ENCODE results near the gene TMEM30B. TPM values are rescaled to one million over a fixed set of nuclear protein-coding genes. Genes with fewer than 3 reads are reported as not detected.

The TMEM30B gene
- total and polyA plus RNA-seq, 2 of the 13 experiments (the other 11 are each of a cell fraction or from before 2014, with no cell fraction given), result not detected

GRCh38 chr14:61322799-61323290 is 41.7 kb upstream of the TMEM30B start:
- no peak overlapping the region for H2AFZ ChIP-seq (ENCODE audit: low read length)
- H3K4me2 ChIP-seq (ENCODE audit: low read depth, low read length), result no peak overlapping the region
- no peak overlapping the region for H3K9ac ChIP-seq (ENCODE audit: insufficient read depth, low read depth, low read length)
- in situ Hi-C loops (cut with HindIII; ENCODE audit: extremely low pct_ligation_motif_present, low pct_unique_long_range_greater_than_20kb), result no loop called here
- no peaks in the 10 kb centered on the region for H3K79me2 ChIP-seq (ENCODE audit: insufficient read depth, low read length)
- WGBS (ENCODE audit: low lambda C conversion rate), result 73% methylated on average over 13 of the region's 13 CpGs
- DNase-seq (ENCODE audit: low spot score) (no peak), FAIRE-seq (no peak), ATAC-seq (no peak)
- peaks cover 0 to 17% of the 10 kb centered on the region in 2 experiments; a peak in 2 of 5 replicates for H3K27me3 ChIP-seq (ENCODE audit: control insufficient read depth in 1 of 2, insufficient read depth in 2 of 2, low read length in 2 of 2)
- no peak overlapping the region for H3K4me3 ChIP-seq (replicated peaks in 1 of 3; ENCODE audit: insufficient read depth in 1 of 3, low read depth in 2 of 3, low read length in 3 of 3)
- CTCF ChIA-PET (ENCODE audit: low intra/inter-chr PET ratio, low total read pairs), result no interaction called here
- no peak overlapping the region for H3K27ac ChIP-seq (ENCODE audit: extremely low read length, insufficient read depth, low read length)
- intact Hi-C loops (cut with micrococcal nuclease; ENCODE audit: unreplicated experiment), result no loop called here
- H3K36me3 ChIP-seq (replicated peaks in 1 of 2; ENCODE audit: control insufficient read depth in 1 of 2, insufficient read depth in 2 of 2, low read length in 2 of 2), result no peaks in the 10 kb centered on the region
- no TSS peak for BruUV-seq (replicated peaks)
- TF ChIP-seq ZNF441 (CRISPR knock-in tag; IDR thresholded peaks at IDR 0.05; ENCODE audit: borderline replicate concordance) (no peak), NKX3-1 (CRISPR knock-in tag; IDR thresholded peaks at IDR 0.05) (no peak), KDM3A (CRISPR knock-in tag; IDR thresholded peaks at IDR 0.05; ENCODE audit: low read depth) (no peak), SYNCRIP (IDR thresholded peaks at IDR 0.05; ENCODE audit: insufficient read depth, low read depth, low read length) (no peak), KDM5B (CRISPR knock-in tag; IDR thresholded peaks at IDR 0.05; ENCODE audit: borderline replicate concordance) (no peak), TIGD3 (CRISPR knock-in tag; IDR thresholded peaks at IDR 0.05; ENCODE audit: borderline replicate concordance) (no peak), RBAK (CRISPR knock-in tag; IDR thresholded peaks at IDR 0.05) (no peak), HNRNPLL (IDR thresholded peaks at IDR 0.05; ENCODE audit: low read depth, low read length, poor library complexity, severe bottlenecking) (no peak), ZNF563 (CRISPR knock-in tag; IDR thresholded peaks at IDR 0.05) (no peak), SRSF1 (optimal IDR thresholded peaks at IDR 0.05; ENCODE audit: low read depth, low read length) (no peak), ZNF572 (CRISPR knock-in tag; IDR thresholded peaks at IDR 0.05) (no peak)
- TF ChIP-seq, protein P1, sequence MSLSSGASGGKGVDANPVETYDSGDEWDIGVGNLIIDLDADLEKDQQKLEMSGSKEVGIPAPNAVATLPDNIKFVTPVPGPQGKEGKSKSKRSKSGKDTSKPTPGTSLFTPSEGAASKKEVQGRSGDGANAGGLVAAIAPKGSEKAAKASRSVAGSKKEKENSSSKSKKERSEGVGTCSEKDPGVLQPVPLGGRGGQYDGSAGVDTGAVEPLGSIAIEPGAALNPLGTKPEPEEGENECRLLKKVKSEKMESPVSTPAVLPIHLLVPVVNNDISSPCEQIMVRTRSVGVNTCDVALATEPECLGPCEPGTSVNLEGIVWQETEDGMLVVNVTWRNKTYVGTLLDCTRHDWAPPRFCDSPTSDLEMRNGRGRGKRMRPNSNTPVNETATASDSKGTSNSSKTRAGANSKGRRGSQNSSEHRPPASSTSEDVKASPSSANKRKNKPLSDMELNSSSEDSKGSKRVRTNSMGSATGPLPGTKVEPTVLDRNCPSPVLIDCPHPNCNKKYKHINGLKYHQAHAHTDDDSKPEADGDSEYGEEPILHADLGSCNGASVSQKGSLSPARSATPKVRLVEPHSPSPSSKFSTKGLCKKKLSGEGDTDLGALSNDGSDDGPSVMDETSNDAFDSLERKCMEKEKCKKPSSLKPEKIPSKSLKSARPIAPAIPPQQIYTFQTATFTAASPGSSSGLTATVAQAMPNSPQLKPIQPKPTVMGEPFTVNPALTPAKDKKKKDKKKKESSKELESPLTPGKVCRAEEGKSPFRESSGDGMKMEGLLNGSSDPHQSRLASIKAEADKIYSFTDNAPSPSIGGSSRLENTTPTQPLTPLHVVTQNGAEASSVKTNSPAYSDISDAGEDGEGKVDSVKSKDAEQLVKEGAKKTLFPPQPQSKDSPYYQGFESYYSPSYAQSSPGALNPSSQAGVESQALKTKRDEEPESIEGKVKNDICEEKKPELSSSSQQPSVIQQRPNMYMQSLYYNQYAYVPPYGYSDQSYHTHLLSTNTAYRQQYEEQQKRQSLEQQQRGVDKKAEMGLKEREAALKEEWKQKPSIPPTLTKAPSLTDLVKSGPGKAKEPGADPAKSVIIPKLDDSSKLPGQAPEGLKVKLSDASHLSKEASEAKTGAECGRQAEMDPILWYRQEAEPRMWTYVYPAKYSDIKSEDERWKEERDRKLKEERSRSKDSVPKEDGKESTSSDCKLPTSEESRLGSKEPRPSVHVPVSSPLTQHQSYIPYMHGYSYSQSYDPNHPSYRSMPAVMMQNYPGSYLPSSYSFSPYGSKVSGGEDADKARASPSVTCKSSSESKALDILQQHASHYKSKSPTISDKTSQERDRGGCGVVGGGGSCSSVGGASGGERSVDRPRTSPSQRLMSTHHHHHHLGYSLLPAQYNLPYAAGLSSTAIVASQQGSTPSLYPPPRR (CRISPR knock-in tag; IDR thresholded peaks at IDR 0.05; ENCODE audit: borderline replicate concordance), result no peak
- TF ChIP-seq, protein P2, sequence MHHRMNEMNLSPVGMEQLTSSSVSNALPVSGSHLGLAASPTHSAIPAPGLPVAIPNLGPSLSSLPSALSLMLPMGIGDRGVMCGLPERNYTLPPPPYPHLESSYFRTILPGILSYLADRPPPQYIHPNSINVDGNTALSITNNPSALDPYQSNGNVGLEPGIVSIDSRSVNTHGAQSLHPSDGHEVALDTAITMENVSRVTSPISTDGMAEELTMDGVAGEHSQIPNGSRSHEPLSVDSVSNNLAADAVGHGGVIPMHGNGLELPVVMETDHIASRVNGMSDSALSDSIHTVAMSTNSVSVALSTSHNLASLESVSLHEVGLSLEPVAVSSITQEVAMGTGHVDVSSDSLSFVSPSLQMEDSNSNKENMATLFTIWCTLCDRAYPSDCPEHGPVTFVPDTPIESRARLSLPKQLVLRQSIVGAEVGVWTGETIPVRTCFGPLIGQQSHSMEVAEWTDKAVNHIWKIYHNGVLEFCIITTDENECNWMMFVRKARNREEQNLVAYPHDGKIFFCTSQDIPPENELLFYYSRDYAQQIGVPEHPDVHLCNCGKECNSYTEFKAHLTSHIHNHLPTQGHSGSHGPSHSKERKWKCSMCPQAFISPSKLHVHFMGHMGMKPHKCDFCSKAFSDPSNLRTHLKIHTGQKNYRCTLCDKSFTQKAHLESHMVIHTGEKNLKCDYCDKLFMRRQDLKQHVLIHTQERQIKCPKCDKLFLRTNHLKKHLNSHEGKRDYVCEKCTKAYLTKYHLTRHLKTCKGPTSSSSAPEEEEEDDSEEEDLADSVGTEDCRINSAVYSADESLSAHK (CRISPR knock-in tag; IDR thresholded peaks at IDR 0.05; ENCODE audit: borderline replicate concordance), result no peak
- TF ChIP-seq, protein P3, sequence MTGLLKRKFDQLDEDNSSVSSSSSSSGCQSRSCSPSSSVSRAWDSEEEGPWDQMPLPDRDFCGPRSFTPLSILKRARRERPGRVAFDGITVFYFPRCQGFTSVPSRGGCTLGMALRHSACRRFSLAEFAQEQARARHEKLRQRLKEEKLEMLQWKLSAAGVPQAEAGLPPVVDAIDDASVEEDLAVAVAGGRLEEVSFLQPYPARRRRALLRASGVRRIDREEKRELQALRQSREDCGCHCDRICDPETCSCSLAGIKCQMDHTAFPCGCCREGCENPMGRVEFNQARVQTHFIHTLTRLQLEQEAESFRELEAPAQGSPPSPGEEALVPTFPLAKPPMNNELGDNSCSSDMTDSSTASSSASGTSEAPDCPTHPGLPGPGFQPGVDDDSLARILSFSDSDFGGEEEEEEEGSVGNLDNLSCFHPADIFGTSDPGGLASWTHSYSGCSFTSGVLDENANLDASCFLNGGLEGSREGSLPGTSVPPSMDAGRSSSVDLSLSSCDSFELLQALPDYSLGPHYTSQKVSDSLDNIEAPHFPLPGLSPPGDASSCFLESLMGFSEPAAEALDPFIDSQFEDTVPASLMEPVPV (CRISPR knock-in tag; IDR thresholded peaks at IDR 0.05), result no peak
- H3K9me3 ChIP-seq (ENCODE audit: low read length), result no peaks in the 10 kb centered on the region
- POLR2A ChIA-PET, result no interaction called here
- H4K20me1 ChIP-seq (ENCODE audit: insufficient read depth, low read length), result no peaks in the 10 kb centered on the region
- no peaks in the 10 kb centered on the region for H3K4me1 ChIP-seq (ENCODE audit: insufficient read depth, low read length)

Measured in HepG2 (cell line).